Head of caudate nucleus (tissue), 42 donors: Measurements from ENCODE around the gene DAZ4.
"Not testable (repeated sequence)": the region's sequence is repeated elsewhere in the genome, so short reads cannot be mapped to it uniquely, and the experiment has no call there.

Source experiments
- DNase-seq, 42 donors: peaks; one replicate each; pipeline versions ENCODE4 v3.0.0 to v3.0.0-alpha.2; 2020 to 2021; ENCODE audit warnings: mixed read lengths in 7 of 42
- intact Hi-C: fragments of 100-400 bp; cut with DNase I; formaldehyde crosslinking; loops from one replicate; pipeline ENCODE4 v1.15.0; 2022

The DAZ4 gene

GRCh38 chrY:24833619-24834018 lies at the start of gene DAZ4:
Gene DAZ4, plus strand, starts transcription at chrY:24833919. Its CDS starts 208 bp downstream, at chrY:24834127.
- DNase-seq, intact Hi-C loops: not testable (repeated sequence)

GRCh38 chrY:24813293-24813692 lies 20.4 kb upstream of the DAZ4 start, which contains the start of gene DAZ3:
Gene DAZ3, minus strand, starts transcription at chrY:24813393. Its CDS starts 208 bp downstream, at chrY:24813185.
- not testable (repeated sequence) for DNase-seq

DNA sequence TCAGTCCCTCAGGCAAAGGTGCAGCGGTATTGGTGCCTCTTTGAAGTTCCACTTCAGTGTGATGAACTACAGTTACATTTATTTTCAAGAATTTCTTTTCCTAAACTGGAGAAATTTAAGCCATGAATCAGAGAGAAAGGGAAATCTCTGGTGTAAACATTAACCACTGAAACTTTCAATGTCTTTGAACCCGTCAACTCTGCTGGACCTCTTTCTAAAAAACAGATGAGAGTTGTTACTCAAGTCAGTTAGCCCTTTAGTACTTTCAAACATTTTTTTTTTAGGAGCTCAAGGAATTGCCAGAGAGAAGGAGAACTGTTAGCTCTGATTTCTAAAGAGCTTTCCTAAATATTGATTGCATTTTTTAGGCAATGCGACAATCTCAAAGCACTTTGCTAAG lies 11.9 kb upstream of the DAZ4 start:
- intact Hi-C loops, DNase-seq: not testable (repeated sequence)

More at GRCh38 chrY:24813293-24813692, 20.4 kb upstream of the DAZ4 start, which contains the start of gene DAZ3:
- intact Hi-C loops = not testable (repeated sequence)

- DNase-seq, intact Hi-C loops: not testable (repeated sequence)
Observed at GRCh38 chrY:24824184-24824879, 9.4 kb upstream of the DAZ4 start.

DNA sequence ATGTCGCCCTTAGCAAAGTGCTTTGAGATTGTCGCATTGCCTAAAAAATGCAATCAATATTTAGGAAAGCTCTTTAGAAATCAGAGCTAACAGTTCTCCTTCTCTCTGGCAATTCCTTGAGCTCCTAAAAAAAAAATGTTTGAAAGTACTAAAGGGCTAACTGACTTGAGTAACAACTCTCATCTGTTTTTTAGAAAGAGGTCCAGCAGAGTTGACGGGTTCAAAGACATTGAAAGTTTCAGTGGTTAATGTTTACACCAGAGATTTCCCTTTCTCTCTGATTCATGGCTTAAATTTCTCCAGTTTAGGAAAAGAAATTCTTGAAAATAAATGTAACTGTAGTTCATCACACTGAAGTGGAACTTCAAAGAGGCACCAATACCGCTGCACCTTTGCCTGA lies 8.7 kb upstream of the DAZ4 start:
- DNase-seq, intact Hi-C loops: not testable (repeated sequence)
